Neural progenitor cell (in vitro differentiated cells): ENCODE measurements around the gene ZMIZ1. TPM values are rescaled to one million over a fixed set of nuclear protein-coding genes. Genes with fewer than 3 reads are reported as not detected.

Experiments
- DNase-seq: peaks from one replicate; pipeline ENCODE4 v3.0.0-alpha.2; 2016; ENCODE audit warnings: low spot score
- H2AFZ ChIP-seq: fragments of 200-600 bp; sonication (generic); replicated peaks from 2 replicates; pipeline ENCODE4 v1.6.1; 2016; ENCODE audit warnings: antibody characterized with exemption
- H3F3A ChIP-seq: fragments of 200-600 bp; sonication (generic); 2 replicates; pipeline ENCODE4 v1.6.1; 2016; ENCODE audit warnings: antibody characterized with exemption, low read depth
- H3K27ac ChIP-seq: fragments of 200-600 bp; sonication (generic); 2 replicates; pipeline ENCODE4 v1.5.1; 2016; ENCODE audit warnings: mild to moderate bottlenecking
- H3K27me3 ChIP-seq: fragments of 200-600 bp; sonication (generic); 2 replicates; pipeline ENCODE4 v1.6.1; 2016; ENCODE audit warnings: mild to moderate bottlenecking, moderate library complexity
- H3K36me3 ChIP-seq: fragments of 200-600 bp; sonication (generic); 2 replicates; pipeline ENCODE4 v1.5.1; 2016
- H3K4me1 ChIP-seq: fragments of 200-600 bp; sonication (generic); 2 replicates; pipeline ENCODE4 v1.6.1; 2016; ENCODE audit warnings: mixed run types
- H3K4me2 ChIP-seq: fragments of 200-600 bp; sonication (generic); 2 replicates; pipeline ENCODE4 v1.6.1; 2016
- H3K4me3 ChIP-seq: fragments of 200-600 bp; sonication (generic); 2 replicates; pipeline ENCODE4 v1.5.1; 2016
- H3K79me2 ChIP-seq: fragments of 200-600 bp; sonication (generic); 2 replicates; pipeline ENCODE4 v1.6.1; 2016; ENCODE audit warnings: low read depth
- H3K9ac ChIP-seq: fragments of 200-600 bp; sonication (generic); 2 replicates; pipeline ENCODE4 v1.6.1; 2016
- H3K9me3 ChIP-seq: fragments of 200-600 bp; sonication (generic); 2 replicates; pipeline ENCODE4 v1.5.1; 2016; ENCODE audit warnings: low read depth
- H4K20me1 ChIP-seq: fragments of 200-600 bp; sonication (generic); 2 replicates; pipeline ENCODE4 v1.6.1; 2016; ENCODE audit warnings: low read depth
- H3K27ac Mint-ChIP-seq: 3 replicates; pipeline ENCODE4 v1.8.0; 2021; ENCODE audit warnings: mixed read lengths
- H3K27me3 Mint-ChIP-seq: 2 replicates; pipeline ENCODE4 v1.8.0; 2022; ENCODE audit warnings: low read depth, mild to moderate bottlenecking, inconsistent platforms, moderate library complexity, mixed read lengths; ENCODE audit not compliant: insufficient read depth
- H3K36me3 Mint-ChIP-seq: 3 replicates; pipeline ENCODE4 v1.8.0; 2021; ENCODE audit warnings: mixed read lengths
- H3K4me1 Mint-ChIP-seq: 3 replicates; pipeline ENCODE4 v1.8.0; 2021; ENCODE audit warnings: mixed read lengths
- H3K4me3 Mint-ChIP-seq: 3 replicates; pipeline ENCODE4 v1.8.0; 2021; ENCODE audit warnings: mild to moderate bottlenecking, moderate library complexity, mixed read lengths
- H3K9me3 Mint-ChIP-seq: 3 replicates; pipeline ENCODE4 v1.8.0; 2020; ENCODE audit warnings: mixed read lengths
- CTCF ChIP-seq: fragments of 200-600 bp; sonication (generic); IDR thresholded peaks from 2 replicates; pipeline ENCODE4 v1.5.1; 2017; ENCODE audit warnings: antibody characterized with exemption, mild to moderate bottlenecking
- EZH2 ChIP-seq: fragments of 200-600 bp; sonication (generic); IDR thresholded peaks from 2 replicates; pipeline ENCODE4 v1.6.1; 2017; ENCODE audit warnings: antibody characterized with exemption, mild to moderate bottlenecking, moderate library complexity
- EZH2phosphoT487 ChIP-seq: fragments of 200-600 bp; sonication (generic); IDR thresholded peaks from 2 replicates; pipeline ENCODE4 v1.6.1; 2017; ENCODE audit warnings: antibody characterized with exemption
- total RNA-seq: library from RNA; depleted of rRNA; stranded (reverse); fragments of >200 nt; gene quantifications from 2 replicates; pipeline ENCODE4 v1.2.3, GENCODE V29; 2015; ENCODE audit warnings: low replicate concordance

Gene ZMIZ1
- total RNA-seq, 1 donor from 2014 or later: 5.8 TPM

DNA sequence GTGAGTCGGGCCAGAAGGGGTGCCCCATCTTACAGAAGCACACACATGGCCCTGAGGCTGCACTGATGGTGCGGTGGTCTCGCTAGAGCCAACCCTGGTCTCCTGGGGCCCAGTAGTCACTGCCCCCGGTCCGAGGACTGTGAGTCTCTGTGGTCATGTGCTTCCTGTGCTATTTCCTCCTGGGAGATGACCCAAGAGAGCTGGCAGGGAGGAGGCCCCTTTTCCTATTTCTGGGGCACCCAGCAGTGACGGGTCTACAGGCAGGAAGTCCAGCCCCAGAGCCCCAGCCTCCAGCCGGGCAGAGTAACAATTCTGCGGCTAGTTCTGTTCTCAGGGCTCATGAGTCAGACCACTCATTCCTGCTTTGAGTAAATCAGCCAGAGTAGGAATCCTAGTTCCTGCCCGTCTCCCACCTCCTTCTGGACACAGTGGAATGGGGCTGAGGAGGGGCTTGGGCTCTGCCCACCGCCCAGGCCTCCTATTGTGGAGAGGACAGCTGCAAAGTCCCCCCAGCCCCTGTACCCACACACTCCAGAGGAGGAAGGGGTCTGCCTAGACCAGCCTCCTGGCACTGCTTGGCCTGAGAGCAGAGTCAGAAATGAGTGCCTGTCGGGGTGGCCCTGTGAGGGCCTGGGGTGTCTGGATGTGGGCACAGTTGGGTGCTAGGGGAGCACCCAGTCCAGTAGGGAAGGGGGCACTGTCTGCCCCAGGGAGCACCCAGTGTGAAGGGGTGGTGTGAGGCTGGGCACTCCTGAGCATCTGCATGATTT, 198.0 kb downstream of the ZMIZ1 start:
- no peak for TF ChIP-seq CTCF
- no peak for TF ChIP-seq EZH2phosphoT487
- no peak for TF ChIP-seq EZH2
- no peak overlapping the region for H3K27ac ChIP-seq
- Mint-ChIP-seq H3K36me3 (peaks cover 13% of the 10 kb centered on the region), H3K4me3 (no peak overlapping the region), H3K27ac (peak overlapping the region; percentile 42), H3K27me3 (peaks cover 7% of the 10 kb centered on the region), H3K9me3 (no peaks in the 10 kb centered on the region), H3K4me1 (peaks cover 64% of the 10 kb centered on the region)
- no peak overlapping the region for H3K9ac ChIP-seq
- H3K4me3 ChIP-seq: no peak overlapping the region
- H3K4me1 ChIP-seq: no peaks in the 10 kb centered on the region
- no peaks in the 10 kb centered on the region for H3K27me3 ChIP-seq
- no peaks in the 10 kb centered on the region for H3K36me3 ChIP-seq
- no peaks in the 10 kb centered on the region for H3K79me2 ChIP-seq
- no peaks in the 10 kb centered on the region for H3F3A ChIP-seq
- no peak overlapping the region for H3K4me2 ChIP-seq
- H4K20me1 ChIP-seq: peaks cover 79% of the 10 kb centered on the region
- H2AFZ ChIP-seq: no peak overlapping the region
- DNase-seq: no peak
- H3K9me3 ChIP-seq: no peaks in the 10 kb centered on the region

DNA sequence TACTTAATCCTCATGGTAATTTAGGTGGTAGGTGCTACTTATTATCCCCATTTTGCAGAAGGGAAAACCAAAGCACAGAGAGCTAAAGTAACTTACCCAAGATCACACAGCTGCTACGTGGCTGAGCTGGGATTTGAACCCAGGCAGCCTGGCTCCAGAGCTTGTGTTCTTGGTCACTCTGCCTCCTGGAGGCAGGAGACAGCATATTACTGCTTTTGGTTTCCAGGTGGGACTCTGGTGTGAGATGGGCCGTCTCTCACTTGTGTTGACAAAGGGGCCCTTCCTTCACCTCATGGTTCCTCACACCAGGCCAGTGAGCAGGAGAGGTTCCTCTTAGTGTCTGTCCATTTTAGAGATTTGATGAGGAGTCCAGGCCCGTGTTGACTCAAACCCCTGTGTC, 198.7 kb downstream of the ZMIZ1 start:
- Mint-ChIP-seq H3K27me3 (peaks cover 8% of the 10 kb centered on the region), H3K36me3 (peaks cover 13% of the 10 kb centered on the region), H3K27ac (no peak overlapping the region), H3K9me3 (no peaks in the 10 kb centered on the region), H3K4me3 (no peak overlapping the region), H3K4me1 (peaks cover 63% of the 10 kb centered on the region)
- no peaks in the 10 kb centered on the region for H3K27me3 ChIP-seq
- no peaks in the 10 kb centered on the region for H3F3A ChIP-seq
- H3K4me2 ChIP-seq: no peak overlapping the region
- no peaks in the 10 kb centered on the region for H3K9me3 ChIP-seq
- no peak overlapping the region for H3K4me3 ChIP-seq
- no peaks in the 10 kb centered on the region for H3K79me2 ChIP-seq
- H3K9ac ChIP-seq: no peak overlapping the region
- H3K4me1 ChIP-seq: no peaks in the 10 kb centered on the region
- no peak for DNase-seq
- H3K27ac ChIP-seq: no peak overlapping the region
- H2AFZ ChIP-seq: no peak overlapping the region
- TF ChIP-seq EZH2phosphoT487 (no peak), EZH2 (no peak), CTCF (no peak)
- H3K36me3 ChIP-seq: no peaks in the 10 kb centered on the region
- H4K20me1 ChIP-seq: peaks cover 79% of the 10 kb centered on the region

DNA sequence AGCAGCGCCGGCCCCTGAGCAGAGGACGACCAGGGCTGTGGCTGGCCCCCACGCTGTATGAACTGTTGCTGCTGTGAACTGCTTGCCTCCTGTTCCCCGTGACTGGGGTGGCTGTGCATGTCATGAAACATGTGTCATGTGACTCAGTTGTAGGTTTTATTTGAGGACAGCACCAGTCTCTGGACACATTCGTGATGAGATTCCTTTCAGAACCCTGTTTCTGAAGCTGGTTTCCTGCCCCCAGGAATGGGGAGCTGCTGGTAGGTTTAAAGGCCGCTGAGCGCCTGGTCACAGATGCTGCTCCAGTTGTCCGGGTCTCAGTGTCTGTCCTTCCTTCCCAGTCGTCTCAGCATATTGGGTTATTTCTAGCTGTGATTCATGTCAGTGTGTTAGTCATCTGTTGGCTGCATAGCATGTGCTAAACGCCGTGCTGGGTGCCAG, 199.4 kb downstream of the ZMIZ1 start:
- no peak for DNase-seq
- Mint-ChIP-seq H3K27me3 (peaks cover 9% of the 10 kb centered on the region), H3K36me3 (peaks cover 9% of the 10 kb centered on the region), H3K4me3 (no peak overlapping the region), H3K27ac (peak overlapping the region; percentile 76), H3K4me1 (peaks cover 62% of the 10 kb centered on the region), H3K9me3 (no peaks in the 10 kb centered on the region)
- Histone ChIP-seq H3K27me3 (no peaks in the 10 kb centered on the region), H3K36me3 (no peaks in the 10 kb centered on the region), H3K4me3 (no peak overlapping the region), H3K4me2 (no peak overlapping the region), H3K27ac (no peak overlapping the region), H2AFZ (no peak overlapping the region), H3F3A (no peaks in the 10 kb centered on the region), H3K9ac (no peak overlapping the region), H3K4me1 (no peaks in the 10 kb centered on the region), H4K20me1 (peaks cover 79% of the 10 kb centered on the region), H3K79me2 (no peaks in the 10 kb centered on the region), H3K9me3 (no peaks in the 10 kb centered on the region)
- TF ChIP-seq EZH2phosphoT487 (no peak), CTCF (no peak), EZH2 (no peak)
